ENCODE measurements around the gene NPIPB9. TPM values are rescaled to one million over a fixed set of nuclear protein-coding genes. Genes with fewer than 3 reads are reported as not detected.

Gene NPIPB9
- total RNA-seq, 1 donor from 2014 or later: 7.4 TPM

Small RNA genes lying within 50 kb of the gene (small RNA-seq; reads per million reads assigned to genes)
- not detected for gene MIR6862-2 (ENCODE audit: low replicate concordance)

Other genes with a start within 250 kb of the NPIPB9 start
- not detected for gene IL27, start 245.0 kb upstream of the NPIPB9 start, total RNA-seq
- gene NUPR1, start 212.8 kb upstream of the NPIPB9 start, total RNA-seq: 1.4 TPM
- gene SGF29, start 197.9 kb upstream of the NPIPB9 start, total RNA-seq: 9.7 TPM
- gene SULT1A2, start 154.7 kb upstream of the NPIPB9 start, total RNA-seq: not detected
- gene SULT1A1, start 141.7 kb upstream of the NPIPB9 start, total RNA-seq: 12.8 TPM
- gene NPIPB8, start 113.7 kb upstream of the NPIPB9 start, total RNA-seq: 0.21 TPM
- 102 TPM for gene EIF3C, start 40.3 kb upstream of the NPIPB9 start, total RNA-seq
- gene ATXN2L, start 71.2 kb downstream of the NPIPB9 start, total RNA-seq: 36.0 TPM
- 82.1 TPM for gene TUFM, start 94.6 kb downstream of the NPIPB9 start, total RNA-seq
- 16.2 TPM for gene SH2B1, start 112.1 kb downstream of the NPIPB9 start, total RNA-seq
- 850 TPM for gene ATP2A1, start 126.7 kb downstream of the NPIPB9 start, total RNA-seq
- gene RABEP2, start 173.5 kb downstream of the NPIPB9 start, total RNA-seq: 30.7 TPM
- not detected for gene CD19, start 180.2 kb downstream of the NPIPB9 start, total RNA-seq
- 19.1 TPM for gene NFATC2IP, start 199.2 kb downstream of the NPIPB9 start, total RNA-seq
- gene SPNS1, start 223.0 kb downstream of the NPIPB9 start, total RNA-seq: 14.8 TPM
- gene LAT, start 233.3 kb downstream of the NPIPB9 start, total RNA-seq: 1.7 TPM

All from tongue (tissue), 2 donors.